HG02938 (cell line): Measurements from ENCODE around the gene TALDO1.
A peak's percentile ranks its signal among the peaks of the same experiment; 100 is the strongest.

Experiments used
- ATAC-seq: cut with Tn5 transposase; IDR thresholded peaks from one replicate; pipeline ENCODE4 v1.9.1; 2021; ENCODE audit warnings: mild to moderate bottlenecking, moderate library complexity; ENCODE audit not compliant: unreplicated experiment

The TALDO1 gene

GRCh38 chr11:747158-748006 lies at the start of gene TALDO1:
Gene TALDO1, plus strand, starts transcription at chr11:747464. Its CDS starts 18 bp downstream, at chr11:747482.
- peak; percentile 74 for ATAC-seq

DNA sequence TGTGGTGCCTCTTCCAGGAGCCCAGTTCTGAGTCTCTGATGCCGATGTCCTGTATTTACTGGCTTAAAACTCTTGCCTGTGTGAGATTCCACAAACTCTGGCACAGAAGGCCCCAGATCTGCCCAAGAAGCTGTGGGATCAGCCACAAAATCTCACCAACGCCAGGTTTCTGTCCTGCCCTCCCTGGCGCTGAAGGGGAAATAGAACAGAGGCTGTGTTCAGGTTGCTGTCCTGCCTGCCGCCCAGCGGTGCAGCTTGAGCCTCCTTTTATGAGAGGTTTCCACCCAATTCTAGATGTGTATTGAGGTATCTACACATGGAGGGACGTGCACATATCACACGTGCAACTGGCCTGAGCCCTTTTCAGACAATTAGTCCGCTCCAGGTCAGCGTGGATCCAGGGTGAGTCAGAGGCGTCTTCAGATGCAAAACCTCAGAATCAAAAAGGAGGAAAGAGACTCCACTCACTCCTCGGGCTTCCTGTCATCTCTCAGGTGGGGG lies 49.4 kb upstream of the TALDO1 start:
- no peak for ATAC-seq

DNA sequence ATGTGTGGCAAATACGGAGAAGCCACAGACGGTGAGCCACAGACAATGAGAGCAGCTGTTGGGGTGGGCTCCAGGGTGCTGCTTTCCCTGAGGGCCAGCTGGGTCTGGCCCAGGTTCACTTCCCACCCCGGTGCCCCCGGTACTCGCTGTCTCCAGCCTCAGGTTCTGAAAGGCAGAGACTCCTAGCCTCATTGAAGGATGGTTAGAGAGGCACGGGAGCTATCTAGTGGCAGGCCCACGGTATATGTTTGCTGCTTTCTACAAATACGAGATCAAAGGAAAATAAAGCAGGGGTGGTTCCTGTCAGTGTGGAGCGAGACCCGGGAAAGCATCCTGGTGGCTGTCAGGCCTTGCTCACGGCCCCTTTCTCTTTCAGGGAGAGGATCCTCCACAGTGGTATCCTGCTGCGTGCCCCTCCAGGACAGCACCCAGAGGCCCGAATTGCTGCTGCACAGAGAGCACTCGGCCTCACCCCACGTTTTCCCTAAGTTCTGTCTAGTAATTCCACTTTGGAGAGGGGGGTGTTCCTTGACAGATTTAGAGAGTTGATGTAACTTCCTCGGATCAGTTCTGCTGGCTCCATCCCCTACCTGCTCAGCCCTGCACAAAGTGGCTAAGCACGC lies 48.7 kb upstream of the TALDO1 start:
- no peak for ATAC-seq

DNA sequence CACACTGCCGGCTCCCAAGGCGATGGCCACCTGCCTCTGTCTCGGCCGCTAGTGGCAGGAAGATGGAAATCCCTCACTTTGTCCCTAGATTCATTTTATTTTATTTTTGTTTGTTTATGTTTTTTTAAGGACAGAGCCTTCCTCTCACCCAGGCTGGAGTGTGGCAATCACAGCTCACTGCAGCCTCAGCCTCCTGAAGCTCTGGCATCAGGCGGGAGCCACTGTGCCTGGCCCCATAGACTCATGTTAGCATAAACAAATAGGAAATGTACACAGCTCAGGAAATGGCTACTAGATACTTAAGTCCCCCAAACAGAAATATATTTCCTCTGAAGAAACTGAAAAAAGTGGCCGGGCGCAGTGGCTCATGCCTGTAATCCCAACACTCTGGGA lies 48.2 kb upstream of the TALDO1 start:
- no peak for ATAC-seq

DNA sequence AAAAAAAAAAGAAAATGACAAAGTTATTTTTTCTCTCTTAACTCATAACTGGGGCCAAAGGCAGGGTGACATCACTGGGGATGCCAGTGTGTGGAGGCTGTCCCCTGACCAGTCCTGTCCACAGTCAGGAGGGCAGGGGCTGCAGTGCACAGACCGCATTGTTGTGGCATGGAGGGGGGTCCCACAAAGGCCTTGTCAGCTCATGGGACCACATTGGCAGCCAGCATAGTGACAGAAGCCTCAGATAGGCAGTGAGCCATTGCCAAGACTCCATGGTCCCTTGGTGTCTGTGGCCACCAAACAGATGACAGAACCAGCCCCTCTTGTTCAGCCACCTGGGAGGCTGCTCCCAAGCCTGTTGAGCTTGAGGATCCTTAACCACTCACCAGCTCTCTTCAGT lies 47.5 kb upstream of the TALDO1 start:
- no peak for ATAC-seq

DNA sequence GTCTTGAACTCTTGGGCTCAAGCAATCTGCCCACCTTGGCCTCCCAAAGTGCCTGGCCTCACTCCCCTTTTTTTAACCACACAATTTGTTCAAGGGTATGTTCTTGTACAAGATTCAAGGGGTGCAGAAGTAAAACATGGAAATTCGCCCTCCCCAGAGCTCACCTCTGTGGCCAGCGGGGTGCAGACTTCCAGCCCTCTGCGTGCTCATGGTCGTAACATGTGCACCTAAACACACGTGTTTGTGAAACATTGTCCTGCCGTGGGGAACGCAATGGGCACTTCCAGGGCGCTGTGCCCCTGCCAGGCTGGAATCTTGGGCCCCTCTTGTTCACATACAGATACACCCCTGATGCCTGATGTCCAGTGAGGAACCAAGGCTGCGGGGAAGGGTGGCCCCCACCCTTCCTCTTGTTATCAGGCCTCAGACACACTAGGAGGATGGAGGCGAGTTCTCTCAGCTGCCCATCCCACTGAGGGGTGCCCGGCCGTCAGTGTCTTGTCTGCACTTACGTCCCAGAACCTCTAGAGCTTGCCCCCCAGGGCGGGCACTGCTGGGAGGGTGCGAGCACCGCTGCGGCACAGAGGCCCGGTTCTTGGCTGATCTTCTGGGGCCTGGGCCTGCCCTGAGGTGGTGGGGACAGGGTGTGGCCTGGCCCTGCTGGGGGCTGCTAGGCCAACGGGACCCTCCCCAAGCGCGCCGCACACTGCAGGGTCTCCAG lies 45.4 kb upstream of the TALDO1 start:
- ATAC-seq: no peak

DNA sequence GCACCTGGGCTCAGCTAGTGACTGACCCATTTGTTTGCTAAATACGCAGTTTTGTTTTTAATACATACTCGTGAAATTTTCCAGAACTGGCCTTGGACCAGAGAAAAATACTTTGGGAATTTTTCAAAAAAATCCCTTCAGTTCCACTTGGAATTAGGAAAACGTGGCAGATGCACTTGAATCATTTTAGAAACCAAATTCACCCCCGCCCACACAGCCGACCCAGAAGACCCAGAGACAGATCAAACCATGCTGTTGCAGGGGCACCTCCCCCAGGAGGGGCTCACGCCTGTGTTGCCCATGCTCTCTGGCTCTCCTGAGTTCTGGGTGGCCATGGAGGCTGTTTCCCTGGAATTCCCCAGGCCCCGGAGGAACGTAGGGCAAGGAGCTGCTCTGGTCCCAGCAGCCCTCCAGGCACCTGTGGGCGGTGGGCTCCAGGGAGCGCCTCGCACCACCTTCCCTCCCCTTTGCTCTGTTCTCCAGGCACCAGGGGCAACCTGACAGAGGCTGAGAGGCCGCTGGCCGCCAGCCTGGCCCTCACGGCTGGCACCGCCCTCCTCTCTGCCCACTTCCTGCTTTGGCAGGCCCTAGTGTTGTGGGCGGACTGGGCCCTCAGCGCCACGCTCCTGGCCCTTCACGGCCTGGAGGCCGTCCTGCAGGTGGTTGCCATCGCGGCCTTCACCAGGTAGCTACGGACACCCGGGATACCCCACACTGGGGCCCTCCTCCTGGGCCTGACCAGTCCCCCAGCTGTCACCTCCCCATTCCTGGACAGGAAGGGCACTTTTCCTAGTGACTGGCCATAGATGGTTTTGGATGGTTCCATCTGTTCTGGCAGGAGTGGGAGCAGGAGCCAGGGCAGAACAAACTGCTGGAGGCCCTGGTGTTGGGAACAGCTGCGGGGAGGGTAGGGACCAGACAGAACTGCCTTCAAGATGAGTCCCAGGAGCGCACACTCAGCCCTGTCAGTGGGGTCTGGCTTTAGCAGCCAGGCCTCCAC lies 44.5 kb upstream of the TALDO1 start:
- ATAC-seq: no peak

DNA sequence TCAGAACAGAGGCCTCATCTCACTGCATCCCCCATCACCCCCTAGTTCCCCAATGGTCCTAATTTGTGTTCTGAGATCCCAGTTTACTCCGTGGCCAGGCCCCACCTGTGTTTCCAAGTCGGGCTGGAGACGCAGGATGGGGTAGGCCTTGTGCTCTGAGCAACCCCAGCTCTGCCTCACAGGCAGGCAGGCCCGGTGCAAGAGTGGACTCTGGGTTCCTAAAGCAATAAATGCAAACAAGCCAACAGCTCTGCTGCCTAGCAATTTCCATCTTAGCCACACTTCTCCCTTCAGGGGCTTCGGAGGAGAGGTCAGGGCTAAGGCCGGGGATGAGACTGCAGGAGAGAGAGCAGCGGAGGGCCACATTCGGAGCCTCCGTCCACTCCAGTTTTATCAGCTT lies 43.8 kb upstream of the TALDO1 start:
- ATAC-seq: no peak

- ATAC-seq: no peak
These were observed 43.0 kb upstream of the TALDO1 start for GRCh38 chr11:704228-704674.

- ATAC-seq: no peak
These were observed 42.3 kb upstream of the TALDO1 start for GRCh38 chr11:704781-705645.

DNA sequence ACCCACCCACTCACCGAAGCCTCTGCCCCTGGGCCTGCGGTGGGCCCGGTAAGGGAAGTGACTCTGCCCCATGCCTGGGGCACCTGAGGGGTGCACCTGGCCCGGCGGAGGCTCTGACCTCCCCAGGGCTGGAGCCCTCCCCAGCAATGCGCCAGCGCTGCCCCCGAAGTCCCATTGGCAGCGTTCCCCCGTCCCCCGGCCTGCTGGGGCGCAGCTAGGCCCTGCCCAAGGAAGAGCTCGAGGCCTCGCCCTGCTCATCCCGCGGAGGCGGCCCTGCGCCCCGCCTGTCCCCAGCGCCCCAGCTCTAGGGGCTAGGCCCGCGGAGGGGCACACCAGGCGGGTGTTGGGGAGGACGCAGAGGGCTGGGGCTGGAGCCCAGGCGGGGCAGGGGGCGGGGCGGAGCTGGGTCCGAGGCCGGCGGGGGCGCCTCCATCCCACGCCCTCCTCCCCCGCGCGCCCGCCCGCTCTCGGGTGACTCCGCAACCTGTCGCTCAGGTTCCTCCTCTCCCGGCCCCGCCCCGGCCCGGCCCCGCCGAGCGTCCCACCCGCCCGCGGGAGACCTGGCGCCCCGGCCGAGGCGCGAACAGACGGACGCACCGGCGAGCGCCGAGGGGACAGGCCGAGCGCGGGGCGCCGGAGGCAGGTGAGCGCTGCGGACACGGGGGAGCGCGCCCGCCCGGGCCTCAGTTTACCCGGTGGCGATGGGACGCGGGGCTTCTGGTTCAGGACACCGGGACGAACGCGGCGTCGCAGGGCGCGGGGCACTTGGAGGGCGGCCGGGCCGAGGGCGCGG lies 41.4 kb upstream of the TALDO1 start, which contains the start of gene EPS8L2:
Gene EPS8L2 (plus strand): TSS at position 586 of the 793 bp plus-strand sequence. CDS start 3,177 bp downstream, outside the sequence.
- no peak for ATAC-seq

- no peak for ATAC-seq
These were observed 40.8 kb upstream of the TALDO1 start for GRCh38 chr11:706439-706956.

DNA sequence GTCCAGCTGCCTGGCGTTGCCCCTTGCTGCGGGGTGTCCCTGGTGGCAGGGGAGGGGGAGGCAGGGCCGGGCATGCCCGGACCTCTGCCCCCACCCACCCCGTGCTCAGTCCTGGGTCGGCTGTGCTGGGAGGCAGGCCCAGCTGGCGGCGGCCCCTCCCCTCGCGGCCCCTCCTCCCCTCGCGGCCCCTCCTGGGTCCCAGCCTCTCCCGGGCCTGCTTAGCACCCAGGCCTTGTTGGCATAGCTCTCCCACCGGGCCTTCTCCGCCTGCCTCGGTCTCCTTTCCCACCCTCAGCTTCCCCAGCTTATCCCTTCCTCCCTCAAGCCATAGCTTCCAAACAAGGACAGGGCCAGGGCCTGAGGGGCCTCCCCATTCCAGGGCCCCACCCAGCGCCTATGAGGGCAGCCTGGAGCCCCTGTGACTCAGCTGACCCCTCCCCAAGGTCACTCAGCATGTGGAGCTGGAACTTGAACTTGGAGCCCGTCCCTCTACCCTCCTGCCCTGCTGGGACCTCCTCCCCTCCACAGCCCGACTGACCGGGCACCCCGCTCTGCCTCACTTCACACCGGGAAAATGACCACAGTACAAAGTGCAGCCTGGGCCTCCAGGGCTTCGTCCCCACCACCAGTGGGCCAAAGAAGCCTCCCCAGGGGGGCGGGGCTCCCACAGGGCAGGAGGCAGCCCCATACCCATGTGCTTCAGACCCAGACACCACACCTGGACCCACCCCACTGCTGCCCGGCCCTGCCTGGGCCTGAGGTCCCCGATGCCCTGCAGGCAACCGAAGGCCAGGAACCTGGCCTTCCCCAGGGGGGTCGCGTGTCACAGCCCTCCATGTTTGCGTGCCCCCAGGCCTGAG lies 40.1 kb upstream of the TALDO1 start:
- no peak for ATAC-seq

DNA sequence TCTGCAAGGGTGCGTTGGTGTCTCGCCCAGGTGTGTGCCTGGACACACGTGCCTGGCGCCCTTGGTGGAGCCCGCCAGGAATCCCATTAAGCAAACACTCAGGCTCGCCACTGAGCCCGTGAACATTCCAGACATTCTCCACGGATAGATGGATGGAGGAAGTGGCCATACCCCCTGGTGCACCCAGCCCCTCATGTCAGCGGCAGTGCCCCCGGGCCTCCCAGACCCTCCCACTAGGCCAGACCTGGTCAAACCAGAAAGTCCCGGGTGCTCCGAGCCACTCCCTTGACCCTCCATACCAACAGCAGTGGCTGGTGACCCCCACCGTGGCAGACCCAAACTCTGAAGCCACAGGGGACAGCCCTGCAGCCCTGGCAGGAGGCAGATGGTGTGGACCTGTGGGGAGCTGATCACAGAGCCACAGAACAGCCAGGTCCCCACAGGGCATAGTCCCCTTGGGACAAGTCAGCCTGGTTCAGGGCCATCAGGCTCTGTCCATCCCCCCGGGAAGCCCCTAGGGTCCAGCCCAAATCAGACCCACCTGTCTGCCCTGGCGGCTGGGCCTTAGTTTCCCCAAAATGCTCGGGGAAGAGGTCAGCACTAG lies 39.3 kb upstream of the TALDO1 start:
- no peak for ATAC-seq

DNA sequence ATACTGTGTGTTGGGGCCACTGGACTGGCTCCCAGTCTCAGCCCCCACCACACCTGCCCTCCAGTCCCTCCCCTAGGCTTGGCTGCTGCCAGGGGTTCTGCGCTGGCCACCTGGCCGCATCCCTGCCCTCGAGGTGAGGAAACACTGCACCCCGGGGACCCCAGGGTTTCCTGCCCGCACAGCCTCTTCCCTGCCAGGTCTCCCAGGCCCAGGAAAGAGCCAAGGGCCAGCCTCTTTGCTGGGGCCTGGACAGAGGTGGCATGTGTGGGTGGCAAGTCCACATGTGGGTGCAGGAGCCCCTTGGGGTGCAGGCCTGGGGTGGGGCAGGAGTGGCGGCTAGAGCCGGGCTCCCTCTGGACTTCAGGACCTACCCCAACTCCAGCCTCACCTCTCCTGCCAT lies 38.8 kb upstream of the TALDO1 start:
- no peak for ATAC-seq

- no peak for ATAC-seq
These were observed 37.9 kb upstream of the TALDO1 start for GRCh38 chr11:709109-709997.
